HepG2 (cell line): Measurements from ENCODE around the gene LRBA. TPM values are rescaled to one million over a fixed set of nuclear protein-coding genes. Genes with fewer than 3 reads are reported as not detected.

Experiments used
- ATAC-seq: fragments of 200-7000 bp; cut with Tn5 transposase; 3 replicates; pipeline ENCODE4 v1.9.1; 2020; ENCODE audit warnings: mild to moderate bottlenecking, moderate library complexity
- BruUV-seq: library from RNA; stranded (reverse); fragments of 400-500 nt; replicated peaks from 2 replicates; lab custom pipeline; 2021; lab: Mats Ljungman, UMichigan
- CTCF ChIA-PET: fragments of 300-600 bp; formaldehyde crosslinking; extraction: SDS; loops from one replicate; lab custom pipeline; 2021; ENCODE audit warnings: low total read pairs, inconsistent platforms, low intra/inter-chr PET ratio; lab: Yijun Ruan, JAX
- POLR2A ChIA-PET: fragments of 350-600 bp; sonication (Branson Sonifier 250); formaldehyde crosslinking; loops from one replicate; lab custom pipeline; 2020; ENCODE audit warnings: antibody characterized with exemption, inconsistent platforms; lab: Yijun Ruan, JAX
- DNase-seq: peaks from one replicate; pipeline ENCODE4 v3.0.0-alpha.2; 2015; ENCODE audit warnings: low spot score
- FAIRE-seq: peaks from 3 replicates; lab custom pipeline; 2011; peaks lifted over from hg19 to GRCh38; lab: Jason Lieb, UNC
- H2AFZ ChIP-seq: one replicate; pipeline ENCODE4 v1.6.1; 2011; ENCODE audit warnings: low read length, inconsistent platforms
- H3K27ac ChIP-seq: fragments of 300-600 bp; 3 replicates; pipeline ENCODE4 v1.8.0; 2011; ENCODE audit warnings: mixed run types, mild to moderate bottlenecking, mixed read lengths, low read length, inconsistent platforms; ENCODE audit not compliant: insufficient read depth; ENCODE audit errors: extremely low read length
- H3K27me3 ChIP-seq, 2 experiments: fragments of 200-600 bp in 1 of 2; 2 replicates in 1 of 2; 3 replicates in 1 of 2; pipeline versions ENCODE4 v1.6.0 to v1.8.0; 2011; ENCODE audit warnings: low read length in 2 of 2, mild to moderate bottlenecking in 2 of 2, moderate library complexity in 2 of 2, inconsistent platforms in 1 of 2; ENCODE audit not compliant: insufficient read depth in 2 of 2, control insufficient read depth in 1 of 2
- H3K36me3 ChIP-seq, 2 experiments: fragments of 200-600 bp in 1 of 2; replicated peaks in 1 of 2; 2 replicates in 1 of 2; 3 replicates in 1 of 2; pipeline versions ENCODE4 v1.5.1 to v1.8.0; 2011; ENCODE audit warnings: low read length in 2 of 2, inconsistent platforms in 1 of 2; ENCODE audit not compliant: insufficient read depth in 2 of 2, control insufficient read depth in 1 of 2
- H3K4me1 ChIP-seq: 2 replicates; pipeline ENCODE4 v1.5.1; 2012; ENCODE audit warnings: low read length, inconsistent platforms; ENCODE audit not compliant: insufficient read depth
- H3K4me2 ChIP-seq: 2 replicates; pipeline ENCODE4 v1.6.0; 2011; ENCODE audit warnings: low read depth, low read length, inconsistent platforms
- H3K4me3 ChIP-seq, 3 experiments: fragments of 200-600 bp in 1 of 3; sonication (generic), shearing (Covaris generic) in 1 of 3; replicated peaks in 1 of 3; 2 replicates each; pipeline ENCODE4 v1.5.1; 2011 to 2016; ENCODE audit warnings: low read length in 3 of 3, inconsistent platforms in 2 of 3, low read depth in 2 of 3, mild to moderate bottlenecking in 2 of 3, control low read depth in 1 of 3, mixed read lengths in 1 of 3; ENCODE audit not compliant: insufficient read depth in 1 of 3
- H3K79me2 ChIP-seq: one replicate; pipeline ENCODE4 v1.6.1; 2011; ENCODE audit warnings: low read length, inconsistent platforms; ENCODE audit not compliant: insufficient read depth
- H3K9ac ChIP-seq: 2 replicates; pipeline ENCODE4 v1.6.0; 2011; ENCODE audit warnings: mild to moderate bottlenecking, low read depth, low read length, inconsistent platforms; ENCODE audit not compliant: insufficient read depth
- H3K9me3 ChIP-seq: 2 replicates; pipeline ENCODE4 v1.5.1; 2012; ENCODE audit warnings: mild to moderate bottlenecking, low read length
- H4K20me1 ChIP-seq: 2 replicates; pipeline ENCODE4 v1.6.0; 2011; ENCODE audit warnings: inconsistent platforms, mild to moderate bottlenecking, low read length, moderate library complexity; ENCODE audit not compliant: insufficient read depth
- ATF6 ChIP-seq: sonication (generic); formaldehyde crosslinking; conservative IDR thresholded peaks from 2 replicates; pipeline ENCODE4 v1.4.0; 2020; ENCODE audit warnings: missing genetic modification reagents
- BRCA1 ChIP-seq: sonication (generic); formaldehyde crosslinking; IDR thresholded peaks from 2 replicates; pipeline ENCODE4 v1.4.0; 2020; ENCODE audit warnings: missing genetic modification reagents
- DMTF1 ChIP-seq: sonication (generic); formaldehyde crosslinking; IDR thresholded peaks from 2 replicates; pipeline ENCODE4 v1.4.0; 2020; ENCODE audit warnings: mild to moderate bottlenecking, missing genetic modification reagents
- ELF1 ChIP-seq: sonication (generic); formaldehyde crosslinking; IDR thresholded peaks from 2 replicates; pipeline ENCODE4 v1.4.0; 2020; ENCODE audit warnings: missing genetic modification reagents
- MYPOP ChIP-seq: sonication (generic); formaldehyde crosslinking; IDR thresholded peaks from 2 replicates; pipeline ENCODE4 v1.8.1; 2023; ENCODE audit warnings: mild to moderate bottlenecking, moderate library complexity, missing genetic modification reagents
- NR2F1 ChIP-seq, 2 experiments: fragments of 450-650 bp in 1 of 2; formaldehyde crosslinking in 1 of 2; IDR thresholded peaks; 2 replicates each; pipeline versions ENCODE4 v1.5.0 to v1.6.1; 2016 to 2020; ENCODE audit warnings: mild to moderate bottlenecking in 1 of 2, missing compliant biosample characterization in 1 of 2, missing genetic modification reagents in 1 of 2, moderate library complexity in 1 of 2
- SAP130 ChIP-seq: IDR thresholded peaks from 2 replicates; pipeline ENCODE4 v1.6.1; 2016; ENCODE audit warnings: low read depth
- SRSF9 ChIP-seq: fragments of 200-400 bp; formaldehyde crosslinking; IDR thresholded peaks from 2 replicates; pipeline ENCODE4 v1.6.1; 2018; ENCODE audit warnings: borderline replicate concordance, mild to moderate bottlenecking, low read depth, low read length; ENCODE audit not compliant: insufficient read depth, poor library complexity, severe bottlenecking
- TERF1 ChIP-seq: sonication (generic); formaldehyde crosslinking; IDR thresholded peaks from 2 replicates; pipeline ENCODE4 v1.8.0; 2022; ENCODE audit warnings: mild to moderate bottlenecking, missing genetic modification reagents, moderate library complexity
- ZKSCAN5 ChIP-seq: sonication (generic); formaldehyde crosslinking; IDR thresholded peaks from 2 replicates; pipeline ENCODE4 v1.5.1; 2020; ENCODE audit warnings: mild to moderate bottlenecking, missing genetic modification reagents
- ZNF451 ChIP-seq: sonication (generic); formaldehyde crosslinking; IDR thresholded peaks from 2 replicates; pipeline ENCODE4 v1.5.0; 2020; ENCODE audit warnings: mild to moderate bottlenecking, missing genetic modification reagents
- ZNF7 ChIP-seq: IDR thresholded peaks from 2 replicates; pipeline ENCODE4 v1.6.1; 2016; ENCODE audit warnings: missing biosample characterization, missing genetic modification reagents
- WGBS: methylation state at CpG from one replicate; pipeline ENCODE4 v1.1.6; 2017; ENCODE audit warnings: low lambda C conversion rate; 5-methylcytosine and 5-hydroxymethylcytosine counted together
- in situ Hi-C: cut with HindIII; loops from 2 replicates; pipeline ENCODE4 v1.10.0; 2017; ENCODE audit warnings: low pct_unique_long_range_greater_than_20kb; ENCODE audit not compliant: extremely low pct_ligation_motif_present
- intact Hi-C: fragments of 100-400 bp; cut with micrococcal nuclease; formaldehyde crosslinking; loops from one replicate; pipeline ENCODE4 v1.10.0; 2022; ENCODE audit not compliant: unreplicated experiment
- polyA plus RNA-seq, 8 experiments: library from polyadenylated mRNA; depleted of rRNA in 3 of 8; stranded (reverse) in 7 of 8; unstranded in 1 of 8; fragments of >200 nt; fragmentation: Illumina TruSeq in 4 of 8; extraction: Trizol in 4 of 8; gene quantifications; 2 replicates each; pipeline versions ENCODE4 v1.2.1 to v1.2.3, GENCODE V29; 2011 to 2016; ENCODE audit warnings: low read depth in 4 of 8, missing spikeins in 1 of 8, mixed read lengths in 1 of 8; ENCODE audit not compliant: insufficient read depth in 1 of 8
- total RNA-seq, 5 experiments: library from RNA; depleted of rRNA; stranded (reverse); fragments of >200 nt; fragmentation: Illumina TruSeq; extraction: Trizol; gene quantifications; 2 replicates each; pipeline ENCODE4 v1.2.3, GENCODE V29; 2016; ENCODE audit warnings: low read depth in 1 of 5

Gene LRBA
- total and polyA plus RNA-seq, 2 of the 13 experiments (the other 11 are each of a cell fraction or from before 2014, with no cell fraction given) = 21.0 to 37.2 TPM

- H3K4me2 ChIP-seq = no peak overlapping the region
Measured at GRCh38 chr4:150423074-150423473, 592.0 kb downstream of the LRBA start.

More at GRCh38 chr4:150423074-150423473, 592.0 kb downstream of the LRBA start:
- intact Hi-C loops = no loop called here
- FAIRE-seq (no peak), DNase-seq (no peak), ATAC-seq (no peak)
- H4K20me1 ChIP-seq = no peaks in the 10 kb centered on the region
- H3K27me3 ChIP-seq = no peaks in the 10 kb centered on the region
- 80% methylated on average over 9 of the region's 13 CpGs for WGBS
- in situ Hi-C loops = no loop called here
- H3K9me3 ChIP-seq = no peaks in the 10 kb centered on the region
- ChIA-PET CTCF (no interaction called here), POLR2A (no interaction called here)
- H3K79me2 ChIP-seq = no peaks in the 10 kb centered on the region
- no TSS peak for BruUV-seq
- no peak overlapping the region for H3K27ac ChIP-seq
- no peak overlapping the region for H3K4me3 ChIP-seq
- H3K36me3 ChIP-seq = 0 out of 5 replicates have a peak, but pooled peaks cover 0 to 2% of the 10 kb centered on the region in 2 experiments
- no peak for TF ChIP-seq NR2F1 (CRISPR knock-in tag; IDR thresholded peaks at IDR 0.05)
- no peak for TF ChIP-seq ZKSCAN5
- no peak for TF ChIP-seq DMTF1 (CRISPR knock-in tag)
- no peak for TF ChIP-seq ELF1
- TF ChIP-seq TERF1 = no peak
- TF ChIP-seq ZNF451 (CRISPR knock-in tag) = no peak
- no peak for TF ChIP-seq MYPOP (CRISPR knock-in tag)
- TF ChIP-seq ATF6 = no peak
- no peak for TF ChIP-seq SAP130 (CRISPR knock-in tag)
- no peak for TF ChIP-seq BRCA1 (CRISPR knock-in tag)
- no peak for TF ChIP-seq ZNF7 (CRISPR knock-in tag)
- no peak for TF ChIP-seq SRSF9
- H3K4me1 ChIP-seq = no peaks in the 10 kb centered on the region
- H2AFZ ChIP-seq = no peak overlapping the region
- no peak overlapping the region for H3K9ac ChIP-seq
